ENCODE data around the gene TRIM59. TPM values are rescaled to one million over a fixed set of nuclear protein-coding genes. Genes with fewer than 3 reads are reported as not detected.
A peak's percentile ranks its signal among the peaks of the same experiment; 100 is the strongest.

TRIM59 gene
- total and polyA plus RNA-seq, 2 of the 4 experiments (the other 2 are of a cell fraction), result 8.0 to 65.4 TPM

GRCh38 chr3:160480931-160481330 lies 31.3 kb upstream of the TRIM59 start:
- H4K8ac ChIP-seq (ENCODE audit: low read depth in 2 of 2, low read length in 2 of 2), result no peak overlapping the region
- no peaks in the 10 kb centered on the region for H3K27me3 ChIP-seq (ENCODE audit: control insufficient read depth, insufficient read depth, low read length)
- ChIA-PET POLR2A (ENCODE audit: unreplicated experiment) (no interaction called here), CTCF (no interaction called here)
- no peak overlapping the region for H2AFZ ChIP-seq (replicated peaks; ENCODE audit: low read length, poor library complexity)
- H2BK15ac ChIP-seq (ENCODE audit: low read depth, low read length), result no peak overlapping the region
- no peak overlapping the region for H2BK5ac ChIP-seq (ENCODE audit: low read depth, low read length, poor library complexity, severe bottlenecking)
- WGBS, 2 experiments (ENCODE audit: extremely low coverage in 2 of 2, insufficient read length in 1 of 2), result 93% methylated on average over 3 of the region's 5 CpGs; no CpG with 5 or more reads in 1 of the 2 experiments
- H3K23ac ChIP-seq (ENCODE audit: low read depth, low read length), result no peak overlapping the region
- H2AK9ac ChIP-seq (replicated peaks; ENCODE audit: low read depth, low read length, poor library complexity), result peak overlapping the region; percentile 3
- H3K36me3 ChIP-seq (ENCODE audit: control insufficient read depth, insufficient read depth, low read length), result no peaks in the 10 kb centered on the region
- no peaks in the 10 kb centered on the region for H4K20me1 ChIP-seq (ENCODE audit: insufficient read depth, low read length)
- H3K4me1 ChIP-seq (ENCODE audit: control insufficient read depth, insufficient read depth, low read length), result peaks cover 8% of the 10 kb centered on the region
- H2AK5ac ChIP-seq (ENCODE audit: low read depth, low read length), result no peak overlapping the region
- TF ChIP-seq RFX5 (IDR thresholded peaks at IDR 0.05; ENCODE audit: low read depth, low read length) (no peak), FOS (IDR thresholded peaks at IDR 0.05; ENCODE audit: low read depth, low read length) (no peak), CHD1 (IDR thresholded peaks at IDR 0.05; ENCODE audit: low read depth, low read length) (no peak), RAD21 (IDR thresholded peaks at IDR 0.05; ENCODE audit: low read length) (no peak), CEBPB (IDR thresholded peaks at IDR 0.05; ENCODE audit: low read depth, low read length) (no peak), BHLHE40 (IDR thresholded peaks at IDR 0.05; ENCODE audit: low read depth, low read length) (no peak), USF2 (IDR thresholded peaks at IDR 0.05; ENCODE audit: low read depth, low read length) (no peak), MAZ (IDR thresholded peaks at IDR 0.05; ENCODE audit: borderline replicate concordance, low read depth, low read length) (no peak), NFE2L2 (IDR thresholded peaks at IDR 0.05; ENCODE audit: low read depth, low read length) (no peak), ELK1 (IDR thresholded peaks at IDR 0.05; ENCODE audit: borderline replicate concordance, low read depth, low read length) (no peak), CTCF (conservative IDR thresholded peaks at IDR 0.05; ENCODE audit: low read depth, low read length) (no peak), MXI1 (IDR thresholded peaks at IDR 0.05; ENCODE audit: borderline replicate concordance, low read depth, low read length) (no peak), MAFK (IDR thresholded peaks at IDR 0.05; ENCODE audit: low read depth, low read length) (no peak), POLR2A (IDR thresholded peaks at IDR 0.05; ENCODE audit: low read depth, low read length) (no peak), SMC3 (IDR thresholded peaks at IDR 0.05; ENCODE audit: low read depth, low read length) (no peak)
- no peaks in the 10 kb centered on the region for H3K9me3 ChIP-seq (ENCODE audit: control insufficient read depth, insufficient read depth, low read length)
- no peak overlapping the region for H3K18ac ChIP-seq (ENCODE audit: low read depth, low read length)
- no peak overlapping the region for H3K27ac ChIP-seq (ENCODE audit: insufficient read depth, low read length)
- H3K4me3 ChIP-seq (ENCODE audit: insufficient read depth, low read depth, low read length), result no peak overlapping the region
- 0 out of 2 replicates have a peak, but pooled peaks cover 7% of the 10 kb centered on the region for H3K9me1 ChIP-seq (ENCODE audit: insufficient read depth, low read length)
- BruUV-seq (replicated peaks), result no TSS peak
- H3K79me1 ChIP-seq (ENCODE audit: low read depth in 1 of 2, low read length in 2 of 2), result peaks cover 0 to 4% of the 10 kb centered on the region in 2 experiments; a peak in 2 of 4 replicates
- intact Hi-C loops (cut with micrococcal nuclease) (no loop called here), dilution Hi-C loops (cut with HindIII; ENCODE audit: low sequenced_read_pairs, unreplicated experiment) (no loop called here), in situ Hi-C loops (cut with MboI; ENCODE audit: low sequenced_read_pairs) (loop anchor here (10.0 kb wide), 1 partner anchor 326 kb away; no protein-coding TSS in a partner anchor)
- no peak overlapping the region for H2BK120ac ChIP-seq (ENCODE audit: low read depth, low read length)
- H3K9ac ChIP-seq (ENCODE audit: low read depth, low read length), result no peak overlapping the region
- no peak overlapping the region for H4K5ac ChIP-seq (ENCODE audit: low read depth, low read length)
- no peak overlapping the region for H3K4ac ChIP-seq (ENCODE audit: low read depth, low read length)
- ATAC-seq (ENCODE audit: low read depth) (no peak), DNase-seq (peak; percentile 40)
- no peak overlapping the region for H4K91ac ChIP-seq (ENCODE audit: insufficient read depth, low read depth, low read length)
- no peak overlapping the region for H3K14ac ChIP-seq (replicated peaks; ENCODE audit: low read depth, low read length)
- H3K56ac ChIP-seq (ENCODE audit: extremely low read depth, insufficient read depth, low read length), result no peak overlapping the region
- H3K4me2 ChIP-seq (ENCODE audit: low read depth, low read length), result no peak overlapping the region
- H2BK20ac ChIP-seq (ENCODE audit: low read depth, low read length), result no peak overlapping the region
